ENCODE results near the gene EDC3.

Gene EDC3

GRCh38 chr15:74620636-74621545, 74.9 kb downstream of the EDC3 start:
- H3K27ac ChIP-seq: no peak overlapping the region
- peak; percentile 100 for TF ChIP-seq CTCF (IDR thresholded peaks at IDR 0.05; ENCODE audit: low read depth, low read length, missing control alignments)
- no peak overlapping the region for H3K4me3 ChIP-seq (ENCODE audit: low read depth, low read length)
- H3K27me3 ChIP-seq (replicated peaks): no peaks in the 10 kb centered on the region
- DNase-seq: peak; percentile 70
- in situ Hi-C loops (cut with HindIII; ENCODE audit: low pct_ligation_motif_present, low sequenced_read_pairs): no loop called here
- peaks cover 58% of the 10 kb centered on the region for H3K36me3 ChIP-seq (replicated peaks)

DNA sequence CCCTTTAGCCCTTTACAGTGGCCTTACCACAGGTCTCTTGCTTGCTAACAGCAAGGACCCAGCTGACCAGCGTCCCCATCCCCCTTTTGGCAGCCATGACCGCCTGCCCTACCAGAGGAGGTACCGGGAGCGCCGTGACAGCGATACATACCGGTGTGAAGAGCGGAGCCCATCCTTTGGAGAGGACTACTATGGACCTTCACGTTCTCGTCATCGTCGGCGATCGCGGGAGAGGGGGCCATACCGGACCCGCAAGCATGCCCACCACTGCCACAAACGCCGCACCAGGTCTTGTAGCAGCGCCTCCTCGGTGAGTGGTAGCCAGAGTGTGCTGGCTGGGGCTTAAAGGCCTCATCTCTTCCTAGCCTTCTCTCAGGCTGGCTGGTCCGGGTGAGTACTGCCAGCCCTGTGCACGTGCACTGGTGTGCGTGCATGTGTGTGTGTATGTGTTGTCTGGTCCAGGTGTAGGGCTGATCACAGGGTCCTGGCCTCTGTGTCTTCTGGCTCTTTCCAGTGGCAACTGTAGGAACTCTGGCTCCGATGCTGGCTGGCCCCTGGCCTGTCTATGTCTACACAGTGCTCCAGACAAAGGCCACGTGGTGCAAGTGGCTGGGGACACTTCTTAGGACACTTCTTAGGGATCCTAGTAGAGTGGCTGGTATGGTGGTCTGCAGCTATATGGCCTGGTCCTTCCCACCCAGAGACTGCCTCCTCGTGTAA, 75.7 kb downstream of the EDC3 start:
- no peak for TF ChIP-seq CTCF (IDR thresholded peaks at IDR 0.05; ENCODE audit: low read depth, low read length, missing control alignments)
- in situ Hi-C loops (cut with HindIII; ENCODE audit: low pct_ligation_motif_present, low sequenced_read_pairs): no loop called here
- H3K4me3 ChIP-seq (ENCODE audit: low read depth, low read length): no peak overlapping the region
- H3K27ac ChIP-seq: no peak overlapping the region
- no peaks in the 10 kb centered on the region for H3K27me3 ChIP-seq (replicated peaks)
- no peak for DNase-seq
- H3K36me3 ChIP-seq (replicated peaks): peaks cover 50% of the 10 kb centered on the region

- no peak overlapping the region for H3K4me3 ChIP-seq (ENCODE audit: low read depth, low read length)
- H3K36me3 ChIP-seq (replicated peaks): peaks cover 40% of the 10 kb centered on the region
- no peaks in the 10 kb centered on the region for H3K27me3 ChIP-seq (replicated peaks)
- no peak for DNase-seq
- H3K27ac ChIP-seq: no peak overlapping the region
- in situ Hi-C loops (cut with HindIII; ENCODE audit: low pct_ligation_motif_present, low sequenced_read_pairs): no loop called here
- TF ChIP-seq CTCF (IDR thresholded peaks at IDR 0.05; ENCODE audit: low read depth, low read length, missing control alignments): no peak
Measured at GRCh38 chr15:74618841-74619596, 76.8 kb downstream of the EDC3 start.

DNA sequence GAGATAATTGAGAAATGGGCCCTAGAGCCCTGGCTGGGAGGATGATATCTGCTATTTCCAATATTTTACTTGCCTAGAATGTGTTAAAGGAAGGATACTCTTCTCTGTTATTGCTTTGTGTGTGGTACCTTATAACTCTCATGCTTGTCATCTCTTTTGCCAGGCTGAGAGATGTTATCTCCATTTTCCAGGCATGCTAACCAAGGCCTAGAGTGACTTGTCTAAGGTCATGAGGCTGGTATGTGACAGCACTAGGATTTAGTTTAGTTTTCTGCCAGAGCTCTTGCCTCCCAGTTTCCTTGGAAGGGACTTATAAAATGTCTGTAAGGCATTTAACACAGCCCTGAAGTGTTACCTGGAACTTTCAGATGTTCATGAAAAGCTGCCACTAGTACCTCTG, 78.8 kb downstream of the EDC3 start:
- H3K36me3 ChIP-seq (replicated peaks): peaks cover 20% of the 10 kb centered on the region
- DNase-seq: no peak
- peak overlapping the region; percentile 95 for H3K4me3 ChIP-seq (ENCODE audit: low read depth, low read length)
- in situ Hi-C loops (cut with HindIII; ENCODE audit: low pct_ligation_motif_present, low sequenced_read_pairs): no loop called here
- TF ChIP-seq CTCF (IDR thresholded peaks at IDR 0.05; ENCODE audit: low read depth, low read length, missing control alignments): no peak
- no peaks in the 10 kb centered on the region for H3K27me3 ChIP-seq (replicated peaks)
- no peak overlapping the region for H3K27ac ChIP-seq

DNA sequence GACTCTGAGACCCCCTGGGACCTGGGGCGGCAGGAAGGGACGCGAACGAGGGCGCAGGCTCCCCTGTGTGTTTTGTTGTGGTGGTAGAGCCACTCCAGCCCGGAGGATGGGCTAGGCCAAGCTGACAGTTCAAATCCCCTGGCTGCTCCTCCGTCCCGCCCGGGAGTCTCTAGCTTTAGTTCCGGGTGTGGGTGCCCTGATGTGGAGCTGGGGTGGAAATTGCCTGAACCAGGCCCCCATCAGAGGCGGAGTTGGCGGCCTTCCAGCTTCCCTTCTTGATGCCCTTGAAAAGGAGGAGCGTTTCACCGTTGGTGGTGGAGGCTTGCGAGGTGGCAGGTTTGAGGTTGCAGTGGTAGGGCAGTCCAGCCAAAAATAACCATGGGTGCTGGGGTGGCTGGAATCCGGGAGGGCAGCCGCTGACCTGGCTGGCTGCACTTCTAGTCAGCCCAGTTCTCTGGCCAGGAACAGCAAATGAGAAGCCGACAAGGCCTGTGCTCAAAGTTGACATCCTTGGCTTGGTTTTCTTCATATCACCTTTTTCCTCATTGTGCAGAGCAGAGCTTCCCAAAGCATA, 79.4 kb downstream of the EDC3 start:
- peak; percentile 42 for DNase-seq
- no peak for TF ChIP-seq CTCF (IDR thresholded peaks at IDR 0.05; ENCODE audit: low read depth, low read length, missing control alignments)
- Histone ChIP-seq H3K27ac (peak overlapping the region; percentile 89), H3K27me3 (replicated peaks) (no peaks in the 10 kb centered on the region), H3K36me3 (replicated peaks) (peaks cover 16% of the 10 kb centered on the region), H3K4me3 (ENCODE audit: low read depth, low read length) (peak overlapping the region; percentile 95)
- in situ Hi-C loops (cut with HindIII; ENCODE audit: low pct_ligation_motif_present, low sequenced_read_pairs): no loop called here
